HEK293 (cell line): ENCODE results near the gene DIP2C.

ENCODE experiments used
- CTCF ChIA-PET: fragments of 350-600 bp; formaldehyde crosslinking; extraction: SDS; loops from one replicate; lab custom pipeline; 2021; ENCODE audit warnings: antibody characterized with exemption; lab: Yijun Ruan, JAX
- POLR2A ChIA-PET: fragments of 300-600 bp; formaldehyde crosslinking; extraction: SDS; loops from one replicate; lab custom pipeline; 2020; ENCODE audit warnings: antibody characterized with exemption, inconsistent platforms; lab: Yijun Ruan, JAX
- H3K27ac ChIP-seq: fragments of 200-500 bp; sonication (Bioruptor generic); 2 replicates; pipeline ENCODE4 v1.5.1; 2014; ENCODE audit warnings: low read depth, low read length, control low read depth, inconsistent platforms; ENCODE audit errors: extremely low read depth
- H3K36me3 ChIP-seq, 2 experiments: fragments of 200-500 bp in 1 of 2; sonication (Bioruptor generic) in 1 of 2; 1 replicate in 1 of 2; 2 replicates in 1 of 2; pipeline ENCODE4 v1.5.1; 2014 to 2017; ENCODE audit warnings: inconsistent platforms in 2 of 2, low read length in 2 of 2; ENCODE audit not compliant: control insufficient read depth in 2 of 2, insufficient read depth in 1 of 2
- H3K4me1 ChIP-seq: fragments of 200-500 bp; sonication (Bioruptor generic); 2 replicates; pipeline ENCODE4 v1.5.1; 2014; ENCODE audit warnings: mild to moderate bottlenecking, low read length, inconsistent platforms; ENCODE audit not compliant: control insufficient read depth, insufficient read depth
- H3K4me3 ChIP-seq: 2 replicates; pipeline ENCODE4 v1.5.1; 2011; ENCODE audit warnings: low read depth, mild to moderate bottlenecking, control low read depth, low read length, moderate library complexity
- H3K9me3 ChIP-seq: fragments of 200-500 bp; sonication (Bioruptor generic); 2 replicates; pipeline ENCODE4 v1.5.1; 2014; ENCODE audit warnings: low read depth, low read length, inconsistent platforms; ENCODE audit not compliant: control insufficient read depth, insufficient read depth
- KLF7 ChIP-seq: fragments of 450-650 bp; formaldehyde crosslinking; IDR thresholded peaks from 2 replicates; pipeline ENCODE4 v1.5.1; 2016; ENCODE audit warnings: missing biosample characterization, missing genetic modification characterization, borderline replicate concordance
- SCRT2 ChIP-seq: fragments of 450-650 bp; formaldehyde crosslinking; IDR thresholded peaks from 2 replicates; pipeline ENCODE4 v1.5.1; 2016; ENCODE audit warnings: missing biosample characterization, missing genetic modification characterization
- ZBTB8A ChIP-seq: fragments of 450-650 bp; formaldehyde crosslinking; IDR thresholded peaks from 2 replicates; pipeline ENCODE4 v1.5.1; 2016; ENCODE audit warnings: missing biosample characterization, missing genetic modification characterization
- ZFP69B ChIP-seq: fragments of 450-650 bp; formaldehyde crosslinking; IDR thresholded peaks from 2 replicates; pipeline ENCODE4 v1.5.1; 2016; ENCODE audit warnings: missing biosample characterization, missing genetic modification characterization
- ZNF132 ChIP-seq: fragments of 450-650 bp; formaldehyde crosslinking; IDR thresholded peaks from 2 replicates; pipeline ENCODE4 v1.5.1; 2017; ENCODE audit warnings: missing biosample characterization, missing genetic modification characterization, borderline replicate concordance
- ZNF2 ChIP-seq: fragments of 450-650 bp; formaldehyde crosslinking; IDR thresholded peaks from 2 replicates; pipeline ENCODE4 v1.5.1; 2016; ENCODE audit warnings: missing biosample characterization, missing genetic modification characterization
- ZNF23 ChIP-seq: fragments of 450-650 bp; formaldehyde crosslinking; IDR thresholded peaks from 2 replicates; pipeline ENCODE4 v1.5.1; 2016; ENCODE audit warnings: missing biosample characterization, missing genetic modification characterization, borderline replicate concordance
- ZNF501 ChIP-seq: fragments of 450-650 bp; formaldehyde crosslinking; IDR thresholded peaks from 2 replicates; pipeline ENCODE4 v1.5.1; 2016; ENCODE audit warnings: missing biosample characterization, missing genetic modification characterization
- ZNF596 ChIP-seq: fragments of 450-650 bp; IDR thresholded peaks from 2 replicates; pipeline ENCODE4 v1.5.0; 2018; ENCODE audit warnings: missing biosample characterization, mild to moderate bottlenecking, missing genetic modification characterization, moderate library complexity
- ZNF664 ChIP-seq: fragments of 450-650 bp; formaldehyde crosslinking; IDR thresholded peaks from 2 replicates; pipeline ENCODE4 v1.5.1; 2016; ENCODE audit warnings: missing biosample characterization, missing genetic modification characterization
- ZNF747 ChIP-seq: fragments of 450-650 bp; formaldehyde crosslinking; IDR thresholded peaks from 2 replicates; pipeline ENCODE4 v1.5.1; 2016; ENCODE audit warnings: missing biosample characterization, missing genetic modification characterization
- TF ChIP-seq, protein P1 (sequence below): fragments of 450-650 bp; formaldehyde crosslinking; IDR thresholded peaks from 2 replicates; pipeline ENCODE4 v1.5.1; 2017; ENCODE audit warnings: missing biosample characterization, missing genetic modification characterization
- TF ChIP-seq, protein P2 (sequence below): fragments of 450-650 bp; formaldehyde crosslinking; IDR thresholded peaks from 2 replicates; pipeline ENCODE4 v1.5.1; 2016; ENCODE audit warnings: missing biosample characterization, missing genetic modification characterization
- TF ChIP-seq, protein P3 (sequence below): fragments of 450-650 bp; formaldehyde crosslinking; IDR thresholded peaks from 2 replicates; pipeline ENCODE4 v1.5.1; 2016; ENCODE audit warnings: missing biosample characterization, missing genetic modification characterization
- TF ChIP-seq, protein P4 (sequence below): fragments of 450-650 bp; formaldehyde crosslinking; IDR thresholded peaks from 2 replicates; pipeline ENCODE4 v1.5.1; 2016; ENCODE audit warnings: missing biosample characterization, missing genetic modification characterization
- TF ChIP-seq, protein P5 (sequence below): fragments of 450-650 bp; formaldehyde crosslinking; IDR thresholded peaks from 2 replicates; pipeline ENCODE4 v1.5.1; 2017; ENCODE audit warnings: missing biosample characterization, missing genetic modification characterization
- TF ChIP-seq, protein P6 (sequence below): fragments of 450-650 bp; formaldehyde crosslinking; IDR thresholded peaks from 2 replicates; pipeline ENCODE4 v1.5.0; 2017; ENCODE audit warnings: missing biosample characterization, missing genetic modification characterization, borderline replicate concordance
- TF ChIP-seq, protein P7 (sequence below): IDR thresholded peaks from 2 replicates; pipeline ENCODE4 v1.6.1; 2011; ENCODE audit warnings: mild to moderate bottlenecking, low read depth, low read length, borderline replicate concordance

DIP2C gene

DNA sequence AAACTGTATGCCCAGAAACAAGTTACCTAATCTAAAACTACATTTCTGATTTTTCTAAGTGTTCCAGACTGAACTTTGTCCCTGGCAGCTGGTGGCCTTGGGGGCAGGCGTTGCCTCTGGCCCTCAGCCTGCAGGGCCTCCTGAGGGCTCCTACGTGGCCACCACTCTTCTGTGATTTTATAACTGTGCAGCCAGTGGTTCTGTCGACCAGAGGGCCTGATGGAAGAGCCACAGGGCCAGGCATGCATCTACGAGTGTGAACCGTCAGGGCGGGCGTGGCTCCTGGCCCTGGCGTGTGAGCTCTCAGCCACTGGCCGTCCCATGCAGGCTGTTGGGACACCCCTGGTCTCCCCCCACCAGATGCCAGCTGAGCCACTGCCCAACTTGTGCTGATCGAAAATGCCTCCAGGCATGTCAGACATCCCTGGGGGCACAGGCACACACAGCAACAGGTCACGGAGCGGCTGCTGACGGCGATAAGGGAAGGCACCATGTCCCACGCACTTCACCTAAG, 380.8 kb downstream of the DIP2C start:
- H3K27ac ChIP-seq: no peak overlapping the region
- TF ChIP-seq, protein P1, sequence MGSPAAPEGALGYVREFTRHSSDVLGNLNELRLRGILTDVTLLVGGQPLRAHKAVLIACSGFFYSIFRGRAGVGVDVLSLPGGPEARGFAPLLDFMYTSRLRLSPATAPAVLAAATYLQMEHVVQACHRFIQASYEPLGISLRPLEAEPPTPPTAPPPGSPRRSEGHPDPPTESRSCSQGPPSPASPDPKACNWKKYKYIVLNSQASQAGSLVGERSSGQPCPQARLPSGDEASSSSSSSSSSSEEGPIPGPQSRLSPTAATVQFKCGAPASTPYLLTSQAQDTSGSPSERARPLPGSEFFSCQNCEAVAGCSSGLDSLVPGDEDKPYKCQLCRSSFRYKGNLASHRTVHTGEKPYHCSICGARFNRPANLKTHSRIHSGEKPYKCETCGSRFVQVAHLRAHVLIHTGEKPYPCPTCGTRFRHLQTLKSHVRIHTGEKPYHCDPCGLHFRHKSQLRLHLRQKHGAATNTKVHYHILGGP: no peak
- TF ChIP-seq SCRT2 (tag by site-specific recombination): peak; percentile 64
- ChIA-PET CTCF (no interaction called here), POLR2A (no interaction called here)
- no peaks in the 10 kb centered on the region for H3K4me1 ChIP-seq
- peaks cover 0 to 34% of the 10 kb centered on the region in 2 experiments; a peak in 2 of 3 replicates for H3K36me3 ChIP-seq
- H3K4me3 ChIP-seq: no peak overlapping the region
- no peaks in the 10 kb centered on the region for H3K9me3 ChIP-seq

DNA sequence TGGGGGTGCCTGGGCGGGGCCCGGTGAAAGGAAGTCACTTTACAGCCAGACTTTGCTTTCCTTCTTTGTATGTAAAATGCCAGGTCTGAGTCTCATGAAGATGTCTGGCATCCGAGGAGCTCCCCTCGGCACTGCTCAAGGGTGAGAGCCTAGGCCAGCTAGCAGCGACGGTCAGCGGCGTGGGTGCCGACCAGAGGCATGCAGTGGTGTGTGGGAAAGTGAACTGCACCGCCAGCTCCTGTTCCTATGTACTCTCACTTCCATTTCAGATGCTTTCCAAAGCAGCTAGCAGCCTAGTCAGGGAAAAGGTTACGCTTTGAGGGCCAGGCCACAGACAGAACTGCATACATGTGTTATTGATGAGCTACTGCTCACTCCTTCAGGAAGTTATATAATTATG, 381.4 kb downstream of the DIP2C start:
- peaks cover 0 to 34% of the 10 kb centered on the region in 2 experiments; a peak in 2 of 3 replicates for H3K36me3 ChIP-seq
- TF ChIP-seq ZNF2 (tag by site-specific recombination) (no peak), ZBTB8A (tag by site-specific recombination) (no peak)
- TF ChIP-seq, protein P2, sequence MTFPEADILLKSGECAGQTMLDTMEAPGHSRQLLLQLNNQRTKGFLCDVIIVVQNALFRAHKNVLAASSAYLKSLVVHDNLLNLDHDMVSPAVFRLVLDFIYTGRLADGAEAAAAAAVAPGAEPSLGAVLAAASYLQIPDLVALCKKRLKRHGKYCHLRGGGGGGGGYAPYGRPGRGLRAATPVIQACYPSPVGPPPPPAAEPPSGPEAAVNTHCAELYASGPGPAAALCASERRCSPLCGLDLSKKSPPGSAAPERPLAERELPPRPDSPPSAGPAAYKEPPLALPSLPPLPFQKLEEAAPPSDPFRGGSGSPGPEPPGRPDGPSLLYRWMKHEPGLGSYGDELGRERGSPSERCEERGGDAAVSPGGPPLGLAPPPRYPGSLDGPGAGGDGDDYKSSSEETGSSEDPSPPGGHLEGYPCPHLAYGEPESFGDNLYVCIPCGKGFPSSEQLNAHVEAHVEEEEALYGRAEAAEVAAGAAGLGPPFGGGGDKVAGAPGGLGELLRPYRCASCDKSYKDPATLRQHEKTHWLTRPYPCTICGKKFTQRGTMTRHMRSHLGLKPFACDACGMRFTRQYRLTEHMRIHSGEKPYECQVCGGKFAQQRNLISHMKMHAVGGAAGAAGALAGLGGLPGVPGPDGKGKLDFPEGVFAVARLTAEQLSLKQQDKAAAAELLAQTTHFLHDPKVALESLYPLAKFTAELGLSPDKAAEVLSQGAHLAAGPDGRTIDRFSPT (tag by site-specific recombination): no peak
- TF ChIP-seq, protein P3, sequence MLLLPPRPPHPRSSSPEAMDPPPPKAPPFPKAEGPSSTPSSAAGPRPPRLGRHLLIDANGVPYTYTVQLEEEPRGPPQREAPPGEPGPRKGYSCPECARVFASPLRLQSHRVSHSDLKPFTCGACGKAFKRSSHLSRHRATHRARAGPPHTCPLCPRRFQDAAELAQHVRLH (tag by site-specific recombination): no peak
- TF ChIP-seq, protein P4, sequence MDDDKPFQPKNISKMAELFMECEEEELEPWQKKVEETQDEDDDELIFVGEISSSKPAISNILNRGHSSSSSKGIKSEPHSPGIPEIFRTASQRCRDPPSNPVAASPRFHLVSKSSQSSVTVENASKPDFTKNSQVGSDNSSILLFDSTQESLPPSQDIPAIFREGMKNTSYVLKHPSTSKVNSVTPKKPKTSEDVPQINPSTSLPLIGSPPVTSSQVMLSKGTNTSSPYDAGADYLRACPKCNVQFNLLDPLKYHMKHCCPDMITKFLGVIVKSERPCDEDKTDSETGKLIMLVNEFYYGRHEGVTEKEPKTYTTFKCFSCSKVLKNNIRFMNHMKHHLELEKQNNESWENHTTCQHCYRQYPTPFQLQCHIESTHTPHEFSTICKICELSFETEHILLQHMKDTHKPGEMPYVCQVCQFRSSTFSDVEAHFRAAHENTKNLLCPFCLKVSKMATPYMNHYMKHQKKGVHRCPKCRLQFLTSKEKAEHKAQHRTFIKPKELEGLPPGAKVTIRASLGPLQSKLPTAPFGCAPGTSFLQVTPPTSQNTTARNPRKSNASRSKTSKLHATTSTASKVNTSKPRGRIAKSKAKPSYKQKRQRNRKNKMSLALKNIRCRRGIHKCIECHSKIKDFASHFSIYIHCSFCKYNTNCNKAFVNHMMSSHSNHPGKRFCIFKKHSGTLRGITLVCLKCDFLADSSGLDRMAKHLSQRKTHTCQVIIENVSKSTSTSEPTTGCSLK: no peak
- TF ChIP-seq, protein P5, sequence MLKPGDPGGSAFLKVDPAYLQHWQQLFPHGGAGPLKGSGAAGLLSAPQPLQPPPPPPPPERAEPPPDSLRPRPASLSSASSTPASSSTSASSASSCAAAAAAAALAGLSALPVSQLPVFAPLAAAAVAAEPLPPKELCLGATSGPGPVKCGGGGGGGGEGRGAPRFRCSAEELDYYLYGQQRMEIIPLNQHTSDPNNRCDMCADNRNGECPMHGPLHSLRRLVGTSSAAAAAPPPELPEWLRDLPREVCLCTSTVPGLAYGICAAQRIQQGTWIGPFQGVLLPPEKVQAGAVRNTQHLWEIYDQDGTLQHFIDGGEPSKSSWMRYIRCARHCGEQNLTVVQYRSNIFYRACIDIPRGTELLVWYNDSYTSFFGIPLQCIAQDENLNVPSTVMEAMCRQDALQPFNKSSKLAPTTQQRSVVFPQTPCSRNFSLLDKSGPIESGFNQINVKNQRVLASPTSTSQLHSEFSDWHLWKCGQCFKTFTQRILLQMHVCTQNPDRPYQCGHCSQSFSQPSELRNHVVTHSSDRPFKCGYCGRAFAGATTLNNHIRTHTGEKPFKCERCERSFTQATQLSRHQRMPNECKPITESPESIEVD (tag by site-specific recombination): no peak
- TF ChIP-seq, all 188 proteins: peak for 0
- no peaks in the 10 kb centered on the region for H3K9me3 ChIP-seq
- POLR2A ChIA-PET: no interaction called here
- H3K4me1 ChIP-seq: no peaks in the 10 kb centered on the region
- H3K27ac ChIP-seq: no peak overlapping the region
- H3K4me3 ChIP-seq: no peak overlapping the region
- CTCF ChIA-PET: no interaction called here

DNA sequence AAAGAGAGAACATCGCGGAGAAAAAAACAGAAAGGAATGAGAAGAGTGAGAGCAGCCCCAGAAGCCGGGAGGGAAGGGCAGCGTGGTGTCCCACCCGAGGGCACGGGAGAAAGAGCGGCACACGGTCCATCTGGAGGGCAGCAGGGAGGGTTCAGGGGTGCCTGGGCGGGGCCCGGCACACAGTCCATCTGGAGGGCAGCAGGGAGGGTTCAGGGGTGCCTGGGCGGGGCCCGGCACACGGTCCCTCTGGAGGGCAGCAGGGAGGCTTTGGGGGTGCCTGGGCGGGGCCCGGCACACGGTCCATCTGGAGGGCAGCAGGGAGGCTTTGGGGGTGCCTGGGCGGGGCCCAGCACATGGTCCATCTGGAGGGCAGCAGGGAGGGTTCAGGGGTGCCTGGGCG, 381.8 kb downstream of the DIP2C start:
- POLR2A ChIA-PET: no interaction called here
- Histone ChIP-seq H3K36me3 (peaks cover 0 to 38% of the 10 kb centered on the region in 2 experiments; a peak in 2 of 3 replicates), H3K27ac (no peak overlapping the region), H3K4me3 (no peak overlapping the region), H3K9me3 (no peaks in the 10 kb centered on the region), H3K4me1 (no peaks in the 10 kb centered on the region)
- CTCF ChIA-PET: interaction anchor here (1.2 kb wide), 1 partner anchor 10 kb away, joined by 4 read pairs; no protein-coding TSS in a partner anchor
- TF ChIP-seq KLF7 (tag by site-specific recombination) (no peak), ZNF747 (tag by site-specific recombination) (no peak), ZNF23 (no peak), ZNF501 (no peak), ZNF664 (tag by site-specific recombination) (no peak), ZNF132 (tag by site-specific recombination) (no peak), ZFP69B (tag by site-specific recombination) (no peak), ZNF596 (tag by site-specific recombination) (no peak)
- TF ChIP-seq, protein P6, sequence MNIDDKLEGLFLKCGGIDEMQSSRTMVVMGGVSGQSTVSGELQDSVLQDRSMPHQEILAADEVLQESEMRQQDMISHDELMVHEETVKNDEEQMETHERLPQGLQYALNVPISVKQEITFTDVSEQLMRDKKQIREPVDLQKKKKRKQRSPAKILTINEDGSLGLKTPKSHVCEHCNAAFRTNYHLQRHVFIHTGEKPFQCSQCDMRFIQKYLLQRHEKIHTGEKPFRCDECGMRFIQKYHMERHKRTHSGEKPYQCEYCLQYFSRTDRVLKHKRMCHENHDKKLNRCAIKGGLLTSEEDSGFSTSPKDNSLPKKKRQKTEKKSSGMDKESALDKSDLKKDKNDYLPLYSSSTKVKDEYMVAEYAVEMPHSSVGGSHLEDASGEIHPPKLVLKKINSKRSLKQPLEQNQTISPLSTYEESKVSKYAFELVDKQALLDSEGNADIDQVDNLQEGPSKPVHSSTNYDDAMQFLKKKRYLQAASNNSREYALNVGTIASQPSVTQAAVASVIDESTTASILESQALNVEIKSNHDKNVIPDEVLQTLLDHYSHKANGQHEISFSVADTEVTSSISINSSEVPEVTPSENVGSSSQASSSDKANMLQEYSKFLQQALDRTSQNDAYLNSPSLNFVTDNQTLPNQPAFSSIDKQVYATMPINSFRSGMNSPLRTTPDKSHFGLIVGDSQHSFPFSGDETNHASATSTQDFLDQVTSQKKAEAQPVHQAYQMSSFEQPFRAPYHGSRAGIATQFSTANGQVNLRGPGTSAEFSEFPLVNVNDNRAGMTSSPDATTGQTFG: no peak
- TF ChIP-seq, protein P7, sequence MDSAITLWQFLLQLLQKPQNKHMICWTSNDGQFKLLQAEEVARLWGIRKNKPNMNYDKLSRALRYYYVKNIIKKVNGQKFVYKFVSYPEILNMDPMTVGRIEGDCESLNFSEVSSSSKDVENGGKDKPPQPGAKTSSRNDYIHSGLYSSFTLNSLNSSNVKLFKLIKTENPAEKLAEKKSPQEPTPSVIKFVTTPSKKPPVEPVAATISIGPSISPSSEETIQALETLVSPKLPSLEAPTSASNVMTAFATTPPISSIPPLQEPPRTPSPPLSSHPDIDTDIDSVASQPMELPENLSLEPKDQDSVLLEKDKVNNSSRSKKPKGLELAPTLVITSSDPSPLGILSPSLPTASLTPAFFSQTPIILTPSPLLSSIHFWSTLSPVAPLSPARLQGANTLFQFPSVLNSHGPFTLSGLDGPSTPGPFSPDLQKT: no peak
